ENCODE data around the gene MREG.
A peak's percentile ranks its signal among the peaks of the same experiment; 100 is the strongest.
"Not testable (repeated sequence)": the region's sequence is repeated elsewhere in the genome, so short reads cannot be mapped to it uniquely, and the experiment has no call there.

The MREG gene

GRCh38 chr2:216006164-216006663 is 7.1 kb downstream of the MREG start:
- WGBS: 43% methylated on average over 10 of the region's 10 CpGs
- Histone ChIP-seq H3K27ac (ENCODE audit: low read depth, low read length) (peak overlapping the region; percentile 5), H3K4me3 (ENCODE audit: low read length) (no peak overlapping the region), H3K36me3 (ENCODE audit: insufficient read depth, low read length) (no peaks in the 10 kb centered on the region), H3K27me3 (ENCODE audit: insufficient read depth, low read length) (no peaks in the 10 kb centered on the region), H3K9ac (ENCODE audit: low read depth, low read length) (no peak overlapping the region), H3K4me1 (ENCODE audit: insufficient read depth, low read length) (peaks cover 51% of the 10 kb centered on the region), H3K9me3 (ENCODE audit: insufficient read depth, low read depth, low read length) (no peaks in the 10 kb centered on the region)

GRCh38 chr2:216004697-216005283 is 8.6 kb downstream of the MREG start:
- H3K27ac ChIP-seq (ENCODE audit: low read depth, low read length): no peak overlapping the region
- no peaks in the 10 kb centered on the region for H3K27me3 ChIP-seq (ENCODE audit: insufficient read depth, low read length)
- no peak overlapping the region for H3K9ac ChIP-seq (ENCODE audit: low read depth, low read length)
- no peaks in the 10 kb centered on the region for H3K9me3 ChIP-seq (ENCODE audit: insufficient read depth, low read depth, low read length)
- peaks cover 8% of the 10 kb centered on the region; the same call in 1 of the 2 replicates for H3K36me3 ChIP-seq (ENCODE audit: insufficient read depth, low read length)
- no peak overlapping the region for H3K4me3 ChIP-seq (ENCODE audit: low read length)
- WGBS: 98% methylated on average over 3 of the region's 3 CpGs
- H3K4me1 ChIP-seq (ENCODE audit: insufficient read depth, low read length): peaks cover 56% of the 10 kb centered on the region

GRCh38 chr2:216003876-216004696 is 9.3 kb downstream of the MREG start:
- no peaks in the 10 kb centered on the region for H3K27me3 ChIP-seq (ENCODE audit: insufficient read depth, low read length)
- peaks cover 53% of the 10 kb centered on the region for H3K4me1 ChIP-seq (ENCODE audit: insufficient read depth, low read length)
- no peaks in the 10 kb centered on the region for H3K9me3 ChIP-seq (ENCODE audit: insufficient read depth, low read depth, low read length)
- H3K27ac ChIP-seq (ENCODE audit: low read depth, low read length): no peak overlapping the region
- H3K36me3 ChIP-seq (ENCODE audit: insufficient read depth, low read length): peaks cover 11% of the 10 kb centered on the region; the same call in 1 of the 2 replicates
- H3K9ac ChIP-seq (ENCODE audit: low read depth, low read length): no peak overlapping the region
- no peak overlapping the region for H3K4me3 ChIP-seq (ENCODE audit: low read length)
- 87% methylated on average over 6 of the region's 6 CpGs for WGBS

- Histone ChIP-seq H3K9me3 (ENCODE audit: insufficient read depth, low read depth, low read length) (no peaks in the 10 kb centered on the region), H3K27ac (ENCODE audit: low read depth, low read length) (no peak overlapping the region), H3K27me3 (ENCODE audit: insufficient read depth, low read length) (no peaks in the 10 kb centered on the region), H3K4me3 (ENCODE audit: low read length) (no peak overlapping the region), H3K4me1 (ENCODE audit: insufficient read depth, low read length) (peaks cover 48% of the 10 kb centered on the region), H3K36me3 (ENCODE audit: insufficient read depth, low read length) (peaks cover 11% of the 10 kb centered on the region; the same call in 1 of the 2 replicates), H3K9ac (ENCODE audit: low read depth, low read length) (no peak overlapping the region)
- 94% methylated on average over 2 of the region's 2 CpGs for WGBS
These were observed 10.7 kb downstream of the MREG start for GRCh38 chr2:216002693-216003092.

GRCh38 chr2:216002101-216002678 is 11.2 kb downstream of the MREG start:
- 71% methylated on average over 5 of the region's 5 CpGs for WGBS
- Histone ChIP-seq H3K27ac (ENCODE audit: low read depth, low read length) (peak overlapping the region; percentile 16; the same call in 1 of the 2 replicates), H3K4me3 (ENCODE audit: low read length) (no peak overlapping the region), H3K27me3 (ENCODE audit: insufficient read depth, low read length) (no peaks in the 10 kb centered on the region), H3K9ac (ENCODE audit: low read depth, low read length) (no peak overlapping the region), H3K36me3 (ENCODE audit: insufficient read depth, low read length) (peaks cover 12% of the 10 kb centered on the region; the same call in 1 of the 2 replicates), H3K9me3 (ENCODE audit: insufficient read depth, low read depth, low read length) (no peaks in the 10 kb centered on the region), H3K4me1 (ENCODE audit: insufficient read depth, low read length) (peaks cover 48% of the 10 kb centered on the region)

DNA sequence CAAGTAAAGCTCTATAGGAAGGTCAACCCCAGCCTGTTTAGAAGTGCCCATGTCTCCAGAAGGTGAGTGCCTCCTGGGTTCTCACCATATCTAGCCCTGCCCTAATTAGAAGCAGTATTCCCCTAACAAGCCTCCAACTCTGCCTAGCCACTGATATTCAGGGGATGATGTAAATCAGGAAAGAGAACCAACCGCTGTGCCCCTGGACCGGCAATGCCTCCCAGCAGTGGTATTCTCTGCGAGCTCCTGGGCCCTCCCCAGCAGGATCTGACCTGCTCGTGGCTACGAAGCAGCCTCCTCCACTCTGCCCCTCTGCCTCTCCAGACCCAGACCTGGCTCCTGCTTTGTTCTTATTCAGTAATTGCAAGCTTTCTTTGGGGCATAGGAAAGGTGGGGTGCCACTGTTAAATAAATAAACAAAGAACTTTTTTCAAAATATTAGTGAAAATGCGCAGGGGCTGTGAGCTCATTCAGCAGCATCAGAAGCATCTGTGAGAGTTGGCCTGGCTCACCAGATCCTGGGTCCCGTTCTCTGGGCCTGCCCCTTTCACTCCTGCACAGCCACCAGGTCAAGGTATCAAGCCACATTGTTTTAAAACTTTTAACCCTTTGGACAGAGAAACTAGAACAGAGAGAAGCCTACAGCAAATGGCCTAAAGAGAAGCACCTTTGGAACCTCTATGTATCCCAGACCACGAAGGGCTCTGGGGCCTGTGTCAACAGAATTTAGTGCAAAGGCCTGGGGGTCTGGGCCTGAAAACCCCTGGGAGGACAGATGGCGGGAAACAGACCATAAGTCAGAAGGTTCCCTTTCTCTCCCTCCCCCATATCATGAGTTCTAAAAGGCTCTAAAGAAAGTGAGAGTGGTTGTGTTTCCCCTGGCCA is 11.9 kb downstream of the MREG start:
- no peak overlapping the region for H3K27ac ChIP-seq (ENCODE audit: low read depth, low read length)
- H3K4me3 ChIP-seq (ENCODE audit: low read length): no peak overlapping the region
- H3K27me3 ChIP-seq (ENCODE audit: insufficient read depth, low read length): no peaks in the 10 kb centered on the region
- peak overlapping the region; percentile 7 for H3K9ac ChIP-seq (ENCODE audit: low read depth, low read length)
- peaks cover 18% of the 10 kb centered on the region; the same call in 1 of the 2 replicates for H3K36me3 ChIP-seq (ENCODE audit: insufficient read depth, low read length)
- peaks cover 41% of the 10 kb centered on the region for H3K4me1 ChIP-seq (ENCODE audit: insufficient read depth, low read length)
- WGBS: 57% methylated on average over 8 of the region's 9 CpGs
- H3K9me3 ChIP-seq (ENCODE audit: insufficient read depth, low read depth, low read length): no peaks in the 10 kb centered on the region

DNA sequence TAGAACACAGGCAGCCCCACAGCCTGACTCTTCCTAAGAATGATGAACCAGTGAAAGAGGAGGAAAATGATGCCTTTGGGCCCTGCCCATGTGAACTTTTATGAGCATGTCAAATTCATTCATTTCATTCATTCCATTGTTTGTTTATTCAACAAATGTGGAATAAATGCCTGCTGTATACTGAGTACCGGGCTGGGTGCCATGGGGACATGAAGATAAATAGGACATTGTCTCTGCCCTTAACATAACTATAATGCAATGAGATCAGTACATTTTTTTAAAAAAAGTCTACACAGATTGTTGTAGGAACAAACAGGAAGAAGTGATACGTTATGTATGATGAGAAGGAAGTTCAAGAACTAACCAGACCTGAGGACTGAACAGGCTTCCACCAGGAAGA is 14.7 kb downstream of the MREG start:
- H3K9ac ChIP-seq (ENCODE audit: low read depth, low read length): no peak overlapping the region
- no peak overlapping the region for H3K4me3 ChIP-seq (ENCODE audit: low read length)
- H3K27me3 ChIP-seq (ENCODE audit: insufficient read depth, low read length): no peaks in the 10 kb centered on the region
- H3K9me3 ChIP-seq (ENCODE audit: insufficient read depth, low read depth, low read length): no peaks in the 10 kb centered on the region
- H3K4me1 ChIP-seq (ENCODE audit: insufficient read depth, low read length): peaks cover 39% of the 10 kb centered on the region
- no peak overlapping the region for H3K27ac ChIP-seq (ENCODE audit: low read depth, low read length)
- WGBS: 92% methylated on average over 1 of the region's 2 CpGs
- H3K36me3 ChIP-seq (ENCODE audit: insufficient read depth, low read length): peaks cover 34% of the 10 kb centered on the region; the same call in 1 of the 2 replicates

- WGBS: 100% methylated on average over 1 of the region's 1 CpG
- H3K27me3 ChIP-seq (ENCODE audit: insufficient read depth, low read length): no peaks in the 10 kb centered on the region
- H3K4me1 ChIP-seq (ENCODE audit: insufficient read depth, low read length): peaks cover 25% of the 10 kb centered on the region
- no peak overlapping the region for H3K27ac ChIP-seq (ENCODE audit: low read depth, low read length)
- no peaks in the 10 kb centered on the region for H3K9me3 ChIP-seq (ENCODE audit: insufficient read depth, low read depth, low read length)
- H3K9ac ChIP-seq (ENCODE audit: low read depth, low read length): no peak overlapping the region
- peaks cover 34% of the 10 kb centered on the region; the same call in 1 of the 2 replicates for H3K36me3 ChIP-seq (ENCODE audit: insufficient read depth, low read length)
- no peak overlapping the region for H3K4me3 ChIP-seq (ENCODE audit: low read length)
These were observed 16.1 kb downstream of the MREG start for GRCh38 chr2:215997219-215997618.

DNA sequence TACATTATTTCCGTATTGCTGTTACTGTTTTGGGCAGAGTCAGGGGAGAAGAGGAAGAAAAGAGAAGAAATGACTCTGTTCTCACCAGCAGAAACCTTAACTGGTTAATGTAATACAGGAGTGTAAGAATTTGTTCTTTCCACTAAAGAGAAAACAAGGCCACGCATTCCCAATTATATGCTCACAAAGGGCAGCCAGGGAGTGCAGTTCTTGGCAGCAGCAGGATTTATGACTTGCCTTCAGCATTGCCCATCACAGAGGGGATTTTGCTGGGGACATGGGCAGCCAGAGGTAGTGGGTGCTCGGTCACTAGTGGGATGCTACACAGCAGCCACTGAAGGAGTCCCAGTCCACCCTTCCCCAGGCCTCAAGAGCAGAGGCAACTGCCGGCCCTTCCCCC is 18.4 kb downstream of the MREG start:
- H3K4me1 ChIP-seq (ENCODE audit: insufficient read depth, low read length): peaks cover 10% of the 10 kb centered on the region; the same call in 1 of the 2 replicates
- H3K27me3 ChIP-seq (ENCODE audit: insufficient read depth, low read length): no peaks in the 10 kb centered on the region
- H3K9me3 ChIP-seq (ENCODE audit: insufficient read depth, low read depth, low read length): 0 out of 2 replicates have a peak, but pooled peaks cover 2% of the 10 kb centered on the region
- WGBS: 95% methylated on average over 4 of the region's 4 CpGs
- H3K4me3 ChIP-seq (ENCODE audit: low read length): no peak overlapping the region
- H3K36me3 ChIP-seq (ENCODE audit: insufficient read depth, low read length): peaks cover 27% of the 10 kb centered on the region; the same call in 1 of the 2 replicates
- peak overlapping the region; percentile 40; the same call in 1 of the 2 replicates for H3K9ac ChIP-seq (ENCODE audit: low read depth, low read length)
- H3K27ac ChIP-seq (ENCODE audit: low read depth, low read length): no peak overlapping the region

DNA sequence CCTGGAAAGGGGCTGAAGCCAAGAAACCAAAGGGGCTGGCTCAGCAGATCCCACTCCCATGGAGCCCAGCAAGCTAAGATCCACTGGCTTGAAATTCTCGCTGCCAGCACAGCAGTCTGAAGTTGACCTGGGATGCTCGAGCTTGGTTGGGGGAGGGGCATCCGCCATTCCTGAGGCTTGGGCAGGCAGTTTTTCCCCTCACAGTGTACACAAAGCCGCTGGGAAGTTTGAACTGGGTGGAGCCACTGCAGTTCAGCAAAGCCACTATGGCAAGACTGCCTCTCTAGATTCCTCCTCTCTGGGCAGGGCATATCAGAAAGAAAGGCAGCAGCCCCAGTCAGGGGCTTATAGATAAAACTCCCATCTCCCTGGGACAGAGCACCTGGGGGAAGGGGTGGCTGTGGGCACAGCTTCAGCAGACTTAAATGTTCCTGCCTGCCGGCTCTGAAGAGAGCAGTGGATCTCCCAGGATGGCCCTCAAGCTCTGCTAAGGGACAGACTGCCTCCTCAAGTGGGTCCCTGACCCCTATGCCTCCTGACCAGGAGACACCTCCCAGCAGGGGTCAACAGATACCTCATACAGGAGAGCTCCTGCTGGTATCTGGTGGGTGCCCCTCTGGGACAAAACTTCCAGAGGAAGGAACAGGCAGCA is 24.7 kb downstream of the MREG start:
- not testable (repeated sequence) for H3K9ac ChIP-seq (ENCODE audit: low read depth, low read length); H3K27ac ChIP-seq (ENCODE audit: low read depth, low read length); H3K4me3 ChIP-seq (ENCODE audit: low read length); H3K27me3 ChIP-seq (ENCODE audit: insufficient read depth, low read length); H3K4me1 ChIP-seq (ENCODE audit: insufficient read depth, low read length)
- Histone ChIP-seq H3K36me3 (ENCODE audit: insufficient read depth, low read length) (peaks cover 38% of the 10 kb centered on the region), H3K9me3 (ENCODE audit: insufficient read depth, low read depth, low read length) (peaks cover 16% of the 10 kb centered on the region; the same call in 1 of the 2 replicates)
- 86% methylated on average over 5 of the region's 5 CpGs for WGBS

All from HUES64 (cell line).